ENCODE results near the gene KLF13. TPM values are rescaled to one million over a fixed set of nuclear protein-coding genes. Genes with fewer than 3 reads are reported as not detected.

The KLF13 gene
- total and polyA plus RNA-seq, 10 of the 15 experiments (the other 5 are each of a cell fraction or from before 2014, with no cell fraction given): 20.3 to 109 (median 51.4) TPM

- Histone ChIP-seq H3K4me2 (ENCODE audit: control insufficient read depth, insufficient read depth) (peak overlapping the region; percentile 99), H3K4me1 (ENCODE audit: control insufficient read depth, insufficient read depth, low read length) (peaks cover 16% of the 10 kb centered on the region), H3K4me3 (peak overlapping the region; percentile 79), H2AFZ (ENCODE audit: control insufficient read depth, low read depth, low read length) (no peak overlapping the region), H3K27ac (ENCODE audit: control insufficient read depth, insufficient read depth) (peak overlapping the region; percentile 97), H3K9me3 (replicated peaks; ENCODE audit: control insufficient read depth, insufficient read depth, low read length) (no peaks in the 10 kb centered on the region; the same call in 2 of the 3 replicates), H3K36me3 (ENCODE audit: control insufficient read depth in 2 of 2, insufficient read depth in 2 of 2, low read length in 1 of 2) (no peaks in the 10 kb centered on the region), H3K79me2 (ENCODE audit: control insufficient read depth, insufficient read depth, low read length) (peaks cover 45% of the 10 kb centered on the region), H3K27me3 (replicated peaks in 1 of 2; ENCODE audit: control insufficient read depth in 2 of 2, insufficient read depth in 2 of 2, low read length in 1 of 2) (no peaks in the 10 kb centered on the region), H4K20me1 (ENCODE audit: control insufficient read depth, insufficient read depth) (no peaks in the 10 kb centered on the region), H3K9ac (ENCODE audit: control insufficient read depth, insufficient read depth, low read length) (peak overlapping the region; percentile 96; the same call in 1 of the 2 replicates)
- 65% methylated on average over 3 of the region's 3 CpGs for WGBS (ENCODE audit: insufficient coverage, insufficient replicate concordance, low lambda C conversion rate, missing lambda C conversion rate)
- BruUV-seq (replicated peaks): no TSS peak
- ChIA-PET POLR2A (interaction anchor here (0.6 to 7.3 kb wide), 16 partner anchors 10 to 112 kb away, joined by 3 to 112 read pairs (median 6); no protein-coding TSS in a partner anchor), RAD21 (ENCODE audit: unreplicated experiment) (interaction anchor here (0.8 to 5.3 kb wide), 20 partner anchors 8 to 190 kb away, joined by 3 to 109 read pairs (median 10); no protein-coding TSS in a partner anchor), SMC1A (ENCODE audit: uncharacterized antibody, unreplicated experiment) (interaction anchor here (0.8 to 5.0 kb wide), 32 partner anchors 9 to 166 kb away, joined by 3 to 83 read pairs (median 4); no protein-coding TSS in a partner anchor), CTCF (interaction anchor here (0.5 to 4.6 kb wide), 16 partner anchors 9 to 165 kb away, joined by 3 to 35 read pairs (median 4); no protein-coding TSS in a partner anchor)
- ATAC-seq (peak; percentile 9), DNase-seq (ENCODE audit: low read depth, low spot score) (no peak), FAIRE-seq (peak; percentile 56)
- in situ Hi-C loops (cut with MboI) (loop anchor here (10.0 kb wide), 1 partner anchor 59 kb away; no protein-coding TSS in a partner anchor), intact Hi-C loops (cut with micrococcal nuclease; ENCODE audit: unreplicated experiment) (loop anchor here (10.0 kb wide), 2 partner anchors 319 to 419 kb away; partner anchors contain the start of gene FAN1)
- TF ChIP-seq, protein P1, sequence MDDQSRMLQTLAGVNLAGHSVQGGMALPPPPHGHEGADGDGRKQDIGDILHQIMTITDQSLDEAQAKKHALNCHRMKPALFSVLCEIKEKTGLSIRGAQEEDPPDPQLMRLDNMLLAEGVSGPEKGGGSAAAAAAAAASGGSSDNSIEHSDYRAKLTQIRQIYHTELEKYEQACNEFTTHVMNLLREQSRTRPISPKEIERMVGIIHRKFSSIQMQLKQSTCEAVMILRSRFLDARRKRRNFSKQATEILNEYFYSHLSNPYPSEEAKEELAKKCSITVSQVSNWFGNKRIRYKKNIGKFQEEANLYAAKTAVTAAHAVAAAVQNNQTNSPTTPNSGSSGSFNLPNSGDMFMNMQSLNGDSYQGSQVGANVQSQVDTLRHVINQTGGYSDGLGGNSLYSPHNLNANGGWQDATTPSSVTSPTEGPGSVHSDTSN (IDR thresholded peaks at IDR 0.05; ENCODE audit: insufficient replicate concordance, low read depth, low read length): peak; percentile 56
- TF ChIP-seq CEBPZ (IDR thresholded peaks at IDR 0.05; ENCODE audit: low read depth, low read length): no peak
- 0 out of 2 replicates have a peak, but pooled peaks have one; percentile 9 for TF ChIP-seq CHD1 (IDR thresholded peaks at IDR 0.05; ENCODE audit: low read depth, low read length)
- TF ChIP-seq IKZF2 (IDR thresholded peaks at IDR 0.05): peak in 1 of 2 experiments; percentile 17; a peak in 1 of 4 replicates
- no peak for TF ChIP-seq BCL3 (IDR thresholded peaks at IDR 0.05; ENCODE audit: borderline replicate concordance, insufficient read depth, low read depth, low read length, poor library complexity, severe bottlenecking)
- peak; percentile 37; the same call in 1 of the 2 replicates for TF ChIP-seq GATAD2B (conservative IDR thresholded peaks at IDR 0.05; ENCODE audit: low read depth)
- TF ChIP-seq YY1 (IDR thresholded peaks at IDR 0.05; ENCODE audit: low read depth, low read length): no peak
- 0 out of 2 replicates have a peak, but pooled peaks have one; percentile 35 for TF ChIP-seq POLR2A (IDR thresholded peaks at IDR 0.05; ENCODE audit: low read depth, low read length)
- TF ChIP-seq NR2F1 (conservative IDR thresholded peaks at IDR 0.05): 0 out of 2 replicates have a peak, but pooled peaks have one; percentile 15
- TF ChIP-seq, protein P2, sequence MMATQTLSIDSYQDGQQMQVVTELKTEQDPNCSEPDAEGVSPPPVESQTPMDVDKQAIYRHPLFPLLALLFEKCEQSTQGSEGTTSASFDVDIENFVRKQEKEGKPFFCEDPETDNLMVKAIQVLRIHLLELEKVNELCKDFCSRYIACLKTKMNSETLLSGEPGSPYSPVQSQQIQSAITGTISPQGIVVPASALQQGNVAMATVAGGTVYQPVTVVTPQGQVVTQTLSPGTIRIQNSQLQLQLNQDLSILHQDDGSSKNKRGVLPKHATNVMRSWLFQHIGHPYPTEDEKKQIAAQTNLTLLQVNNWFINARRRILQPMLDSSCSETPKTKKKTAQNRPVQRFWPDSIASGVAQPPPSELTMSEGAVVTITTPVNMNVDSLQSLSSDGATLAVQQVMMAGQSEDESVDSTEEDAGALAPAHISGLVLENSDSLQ (IDR thresholded peaks at IDR 0.05): peak; percentile 81
- TF ChIP-seq POLR2AphosphoS5 (IDR thresholded peaks at IDR 0.05; ENCODE audit: low read length): no peak
- TF ChIP-seq RBBP5 (conservative IDR thresholded peaks at IDR 0.05): no peak
- peak; percentile 48; the same call in 1 of the 2 replicates for TF ChIP-seq IKZF1 (conservative IDR thresholded peaks at IDR 0.05)
- TF ChIP-seq PAX5 (IDR thresholded peaks at IDR 0.05; ENCODE audit: borderline replicate concordance, low read depth, low read length): peak; percentile 87; the same call in 1 of the 2 replicates
- TF ChIP-seq, protein P3, sequence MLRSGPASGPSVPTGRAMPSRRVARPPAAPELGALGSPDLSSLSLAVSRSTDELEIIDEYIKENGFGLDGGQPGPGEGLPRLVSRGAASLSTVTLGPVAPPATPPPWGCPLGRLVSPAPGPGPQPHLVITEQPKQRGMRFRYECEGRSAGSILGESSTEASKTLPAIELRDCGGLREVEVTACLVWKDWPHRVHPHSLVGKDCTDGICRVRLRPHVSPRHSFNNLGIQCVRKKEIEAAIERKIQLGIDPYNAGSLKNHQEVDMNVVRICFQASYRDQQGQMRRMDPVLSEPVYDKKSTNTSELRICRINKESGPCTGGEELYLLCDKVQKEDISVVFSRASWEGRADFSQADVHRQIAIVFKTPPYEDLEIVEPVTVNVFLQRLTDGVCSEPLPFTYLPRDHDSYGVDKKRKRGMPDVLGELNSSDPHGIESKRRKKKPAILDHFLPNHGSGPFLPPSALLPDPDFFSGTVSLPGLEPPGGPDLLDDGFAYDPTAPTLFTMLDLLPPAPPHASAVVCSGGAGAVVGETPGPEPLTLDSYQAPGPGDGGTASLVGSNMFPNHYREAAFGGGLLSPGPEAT (IDR thresholded peaks at IDR 0.05; ENCODE audit: low read depth): peak; percentile 68; the same call in 1 of the 2 replicates
These were observed 3.0 kb upstream of the KLF13 start for GRCh38 chr15:31323627-31324026.
